ENCODE measurements around the gene GDPD5.

The GDPD5 gene

GRCh38 chr11:75557666-75558494 lies 32.1 kb upstream of the GDPD5 start:
- no peak for DNase-seq (ENCODE audit: low read depth)

- DNase-seq (ENCODE audit: low read depth), result no peak
Measured at GRCh38 chr11:75556275-75556674, 30.5 kb upstream of the GDPD5 start.

DNA sequence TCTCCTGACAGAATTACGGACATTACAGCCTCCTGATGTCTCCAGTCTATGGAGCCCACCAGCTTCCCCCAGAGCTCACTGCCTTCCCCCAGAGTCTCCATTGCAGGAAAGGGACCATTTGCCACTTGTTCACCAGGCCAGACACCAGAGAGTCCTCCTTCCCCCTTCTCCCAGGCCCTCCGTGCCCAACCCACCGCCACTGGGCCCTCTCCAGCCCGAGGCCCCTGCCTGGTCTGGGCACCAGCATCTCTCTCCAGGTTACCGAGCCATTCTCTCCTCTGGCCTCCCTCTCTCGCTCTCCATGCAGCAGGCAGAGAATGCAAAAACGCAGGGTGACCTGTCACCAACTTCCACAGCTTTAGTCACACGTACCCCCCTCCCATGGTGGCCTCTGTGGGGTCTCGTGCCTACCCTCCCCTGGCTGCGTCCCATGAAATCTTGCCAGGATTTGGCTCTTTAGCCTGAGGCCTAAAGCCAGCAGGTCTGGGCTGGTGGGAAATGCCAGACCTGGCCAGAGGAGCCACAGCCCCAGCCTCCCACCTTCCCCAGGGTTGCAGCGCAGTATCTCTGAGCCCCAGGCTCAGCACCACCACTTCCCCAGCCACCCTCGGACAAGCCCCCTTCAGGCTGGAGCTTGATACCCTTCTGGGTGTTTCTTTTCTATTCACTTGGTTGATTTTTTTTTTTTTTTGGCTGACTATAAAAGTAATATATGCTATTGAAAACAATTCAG lies 29.5 kb upstream of the GDPD5 start:
- no peak for DNase-seq (ENCODE audit: low read depth)

GRCh38 chr11:75554258-75555022 lies 28.7 kb upstream of the GDPD5 start:
- no peak for DNase-seq (ENCODE audit: low read depth)

DNA sequence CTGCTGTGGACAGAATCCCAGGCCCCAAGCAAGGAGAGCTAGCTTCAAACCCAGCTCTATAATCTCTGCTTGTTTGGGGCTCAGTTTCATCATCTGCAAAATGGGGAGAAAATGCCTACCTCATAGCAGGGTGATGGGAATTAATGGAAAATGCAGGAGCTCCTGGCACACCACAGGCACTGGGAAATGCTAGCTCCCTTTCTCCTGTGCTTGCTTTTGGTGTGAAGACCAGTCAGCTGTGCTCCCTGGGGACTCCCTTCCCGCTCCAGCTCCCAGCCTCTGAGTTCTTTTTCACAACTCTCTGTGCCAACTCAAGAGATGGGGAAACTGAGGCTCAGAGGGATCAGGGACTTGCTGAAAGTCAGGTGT lies 28.1 kb upstream of the GDPD5 start:
- DNase-seq (ENCODE audit: low read depth), result no peak

- DNase-seq (ENCODE audit: low read depth), result no peak
Measured at GRCh38 chr11:75553182-75553581, 27.4 kb upstream of the GDPD5 start.

- DNase-seq (ENCODE audit: low read depth), result no peak
Measured at GRCh38 chr11:75549370-75549958, 23.7 kb upstream of the GDPD5 start.

DNA sequence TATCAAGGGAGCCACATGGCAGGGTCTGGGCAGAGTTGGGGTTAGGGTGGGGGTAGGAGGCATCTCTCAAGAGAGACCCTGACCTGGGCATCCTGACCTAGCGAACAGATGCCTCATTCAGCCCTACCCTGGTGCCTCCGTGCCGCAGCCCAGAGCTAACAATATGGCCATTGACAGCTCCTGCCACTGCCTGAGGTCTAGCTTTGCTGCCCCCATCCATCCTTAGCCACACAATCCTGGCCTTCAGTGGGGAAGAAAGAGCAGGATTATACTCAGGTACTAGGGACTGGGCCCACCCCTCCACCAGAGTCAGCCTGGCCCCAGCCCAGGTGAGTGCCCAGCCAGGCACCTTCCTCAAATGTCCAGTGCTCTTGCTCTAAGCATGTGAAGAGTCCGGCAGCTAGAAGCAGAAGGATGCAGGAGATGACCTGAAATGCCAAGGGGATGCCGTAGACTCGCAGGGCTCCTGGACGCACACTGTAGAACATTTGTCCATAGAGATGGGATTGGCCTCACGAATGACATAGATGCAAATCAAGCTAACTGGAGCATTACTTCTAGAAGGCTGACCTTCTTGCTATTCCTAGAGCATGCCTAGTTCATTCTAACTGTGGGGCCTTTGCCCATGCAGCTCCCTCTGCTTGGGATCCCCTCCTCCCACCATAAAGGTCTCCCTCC lies 23.0 kb upstream of the GDPD5 start:
- DNase-seq (ENCODE audit: low read depth), result no peak

DNA sequence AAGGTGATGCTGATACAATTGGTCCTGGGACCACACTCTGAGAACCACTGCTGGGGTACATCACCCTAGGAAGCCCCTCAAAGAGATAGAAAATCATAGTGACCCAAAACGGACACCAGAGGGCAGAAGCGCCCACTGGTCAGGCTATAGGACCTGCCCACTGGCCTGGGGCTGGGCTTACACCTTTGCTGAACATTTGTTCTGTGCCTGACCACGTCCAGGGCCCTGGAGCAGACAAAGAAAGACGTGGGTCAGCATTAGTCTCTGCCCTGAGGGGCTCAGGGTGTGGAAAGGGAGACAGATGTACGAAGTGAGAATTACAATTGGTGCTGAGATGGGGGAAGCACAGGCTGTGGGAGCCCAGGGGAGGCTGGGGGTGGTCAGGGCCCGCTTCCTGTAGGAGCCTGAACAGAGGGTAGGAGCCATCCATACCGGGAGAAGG lies 21.9 kb upstream of the GDPD5 start:
- no peak for DNase-seq (ENCODE audit: low read depth)

- DNase-seq (ENCODE audit: low read depth), result no peak
Measured at GRCh38 chr11:75547177-75547576, 21.4 kb upstream of the GDPD5 start.

DNA sequence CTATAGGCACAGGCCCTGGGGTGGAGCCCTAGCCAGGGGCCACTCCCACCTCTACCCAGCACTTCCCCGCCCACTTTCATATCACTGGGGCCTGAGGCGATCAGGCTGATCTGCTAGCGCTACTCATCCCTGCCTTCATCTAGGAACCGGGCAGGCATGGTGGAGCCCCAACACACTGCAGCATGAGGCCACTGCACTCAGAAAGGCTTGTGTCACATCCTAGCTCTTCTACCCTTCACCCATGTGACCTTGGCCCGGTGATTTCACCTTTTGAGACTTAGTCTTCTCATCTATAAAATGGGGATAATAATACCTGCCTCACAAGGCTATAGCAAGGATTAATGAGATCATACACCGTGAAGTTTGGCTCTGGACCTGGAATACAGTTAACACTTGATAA lies 18.1 kb upstream of the GDPD5 start:
- DNase-seq (ENCODE audit: low read depth), result no peak

GRCh38 chr11:75542088-75542438 lies 16.3 kb upstream of the GDPD5 start:
- no peak for DNase-seq (ENCODE audit: low read depth)

- DNase-seq (ENCODE audit: low read depth), result no peak
Measured at GRCh38 chr11:75541193-75542087, 15.7 kb upstream of the GDPD5 start.

- no peak for DNase-seq (ENCODE audit: low read depth)
Measured at GRCh38 chr11:75539459-75540334, 14.0 kb upstream of the GDPD5 start.

DNA sequence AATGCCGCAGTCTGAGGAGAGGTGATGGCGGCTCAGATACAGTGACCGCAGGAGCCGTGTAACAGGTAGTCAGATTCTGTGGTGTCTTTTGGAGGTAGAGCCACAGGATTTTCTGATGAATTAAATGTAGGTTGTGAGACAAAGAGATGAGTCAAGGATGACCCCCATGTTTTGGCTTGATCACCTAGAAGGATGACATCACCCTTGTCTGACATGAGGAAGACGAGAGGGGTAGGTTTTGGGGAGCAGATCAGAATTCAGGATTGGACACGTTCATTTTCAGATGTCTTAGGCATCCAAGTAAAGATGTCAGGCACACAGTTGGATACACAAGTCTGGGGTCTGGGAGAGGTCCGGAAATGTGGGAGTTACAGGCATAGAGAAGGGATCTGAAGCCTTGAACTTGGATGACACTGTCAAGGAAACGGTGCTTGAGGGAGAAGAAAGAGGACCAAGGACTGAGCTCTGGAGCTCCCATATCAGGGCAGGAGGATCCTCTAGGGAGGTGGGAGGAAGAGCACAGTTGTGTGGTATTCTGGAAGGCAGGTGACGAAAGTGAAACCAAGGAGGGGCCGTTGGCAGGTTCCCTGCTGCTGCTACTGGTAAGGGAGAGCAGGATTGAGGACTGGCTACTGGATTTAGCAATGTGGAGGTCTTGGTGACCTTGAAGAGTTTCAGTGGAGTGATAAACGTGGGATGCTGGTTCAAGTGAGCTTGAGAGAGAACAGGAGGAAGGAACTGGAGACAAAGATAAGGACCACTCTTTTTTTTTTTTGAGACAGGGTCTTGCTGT lies 12.6 kb upstream of the GDPD5 start:
- no peak for DNase-seq (ENCODE audit: low read depth)

GRCh38 chr11:75537740-75538139 lies 12.0 kb upstream of the GDPD5 start:
- DNase-seq (ENCODE audit: low read depth), result no peak

DNA sequence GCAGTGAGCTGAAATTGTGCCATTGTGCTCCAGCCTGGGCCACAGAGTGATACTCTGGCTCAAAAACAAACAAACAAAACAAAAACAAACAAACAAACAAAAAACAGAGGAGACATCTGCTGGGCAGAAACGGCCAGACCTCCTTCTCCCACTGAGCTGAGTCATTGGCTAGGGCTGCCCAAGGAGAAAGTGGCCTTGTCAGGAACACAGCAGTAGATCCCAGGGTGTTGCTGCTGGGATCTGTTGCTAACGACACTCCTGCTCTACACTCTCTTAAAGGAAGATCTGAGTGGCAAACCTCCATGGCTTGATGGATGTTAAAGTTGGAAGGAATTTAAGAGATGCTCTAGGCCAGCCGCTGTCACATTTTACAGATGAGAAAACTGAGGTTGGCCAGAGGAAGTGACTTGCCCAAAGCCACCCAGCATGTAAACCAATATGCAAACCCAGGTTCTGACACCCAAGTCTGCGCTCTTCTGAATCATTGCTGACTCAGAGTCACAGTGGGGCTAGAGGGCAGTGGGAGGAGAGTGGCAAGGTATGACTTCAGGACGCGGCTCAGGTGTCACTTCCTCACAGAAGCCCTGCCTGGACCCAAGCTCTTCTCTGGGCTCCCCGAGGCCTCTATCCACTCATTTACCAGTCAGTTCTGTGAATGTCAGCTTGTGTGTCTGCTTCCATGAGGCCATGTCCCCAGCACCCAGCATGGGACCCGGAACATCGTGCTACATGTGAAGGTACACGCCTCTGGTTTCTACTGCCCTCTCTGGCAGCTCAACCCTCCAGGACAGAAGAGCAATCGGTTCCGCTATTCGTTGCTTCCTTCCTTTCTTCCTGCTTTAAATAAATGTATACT lies 11.3 kb upstream of the GDPD5 start:
- no peak for DNase-seq (ENCODE audit: low read depth)

- DNase-seq (ENCODE audit: low read depth), result no peak
Measured at GRCh38 chr11:75535071-75535470, 9.3 kb upstream of the GDPD5 start.
